Effector memory CD4-positive, alpha-beta T cell (primary cell): Measurements from ENCODE around the gene DLG1.
"Not testable (repeated sequence)": the region's sequence is repeated elsewhere in the genome, so short reads cannot be mapped to it uniquely, and the experiment has no call there.

Source experiments
- DNase-seq, 3 donors: peaks; one replicate each; pipeline ENCODE4 v3.0.0-alpha.2; 2020
- H3K27ac ChIP-seq: 2 replicates; pipeline ENCODE4 v1.7.0; 2013; ENCODE audit warnings: mild to moderate bottlenecking, low read length, moderate library complexity; ENCODE audit not compliant: insufficient read depth, poor library complexity, severe bottlenecking
- H3K27me3 ChIP-seq: replicated peaks from 2 replicates; pipeline ENCODE4 v1.7.0; 2013; ENCODE audit warnings: mild to moderate bottlenecking, low read length; ENCODE audit not compliant: insufficient read depth, control insufficient read depth, poor library complexity, severe bottlenecking
- H3K36me3 ChIP-seq: 2 replicates; pipeline ENCODE4 v1.7.0; 2013; ENCODE audit warnings: mild to moderate bottlenecking, low read length, moderate library complexity; ENCODE audit not compliant: control insufficient read depth, insufficient read depth
- H3K4me1 ChIP-seq: 2 replicates; pipeline ENCODE4 v1.7.0; 2013; ENCODE audit warnings: low read length, mild to moderate bottlenecking; ENCODE audit not compliant: control insufficient read depth, insufficient read depth, poor library complexity, severe bottlenecking
- H3K4me3 ChIP-seq: 2 replicates; pipeline ENCODE4 v1.7.0; 2013; ENCODE audit warnings: low read length, low read depth, mild to moderate bottlenecking; ENCODE audit not compliant: insufficient read depth, poor library complexity, severe bottlenecking
- H3K9me3 ChIP-seq: 2 replicates; pipeline ENCODE4 v1.7.0; 2013; ENCODE audit warnings: mild to moderate bottlenecking, low read length, moderate library complexity; ENCODE audit not compliant: control insufficient read depth

DLG1 gene

GRCh38 chr3:197068077-197068476 is 230.3 kb downstream of the DLG1 start:
- Histone ChIP-seq H3K27me3 (no peaks in the 10 kb centered on the region), H3K9me3 (no peaks in the 10 kb centered on the region), H3K4me3 (no peak overlapping the region), H3K27ac (no peak overlapping the region), H3K36me3 (peaks cover 14% of the 10 kb centered on the region), H3K4me1 (no peaks in the 10 kb centered on the region)
- DNase-seq = no peak

- H3K9me3 ChIP-seq = no peaks in the 10 kb centered on the region
- H3K4me3 ChIP-seq = no peak overlapping the region
- DNase-seq = no peak
- no peaks in the 10 kb centered on the region for H3K27me3 ChIP-seq
- no peaks in the 10 kb centered on the region for H3K4me1 ChIP-seq
- no peak overlapping the region for H3K27ac ChIP-seq
- H3K36me3 ChIP-seq = peaks cover 14% of the 10 kb centered on the region
Measured at GRCh38 chr3:197064771-197065170, 233.6 kb downstream of the DLG1 start.

DNA sequence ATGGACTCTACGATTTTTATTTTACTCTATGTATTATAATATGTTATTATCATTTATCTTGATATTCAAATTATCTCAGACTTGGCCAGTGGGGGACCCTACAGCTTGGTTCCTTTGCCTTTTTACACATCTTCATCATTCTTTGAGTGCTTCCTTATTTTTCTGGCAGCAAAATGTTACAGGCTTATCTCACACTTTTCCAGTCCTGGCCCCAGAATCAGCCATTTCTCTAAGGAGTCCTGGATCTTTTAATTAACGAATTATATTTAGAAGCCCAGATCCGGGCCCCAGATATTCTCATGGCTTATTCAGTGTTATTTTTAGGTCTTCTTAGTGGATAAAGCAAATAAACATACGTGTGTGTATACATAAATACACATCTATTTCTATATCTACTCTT is 236.0 kb downstream of the DLG1 start:
- DNase-seq = no peak
- Histone ChIP-seq H3K27me3 (no peaks in the 10 kb centered on the region), H3K36me3 (peaks cover 28% of the 10 kb centered on the region), H3K4me1 (no peaks in the 10 kb centered on the region), H3K9me3 (no peaks in the 10 kb centered on the region), H3K4me3 (no peak overlapping the region), H3K27ac (no peak overlapping the region)

DNA sequence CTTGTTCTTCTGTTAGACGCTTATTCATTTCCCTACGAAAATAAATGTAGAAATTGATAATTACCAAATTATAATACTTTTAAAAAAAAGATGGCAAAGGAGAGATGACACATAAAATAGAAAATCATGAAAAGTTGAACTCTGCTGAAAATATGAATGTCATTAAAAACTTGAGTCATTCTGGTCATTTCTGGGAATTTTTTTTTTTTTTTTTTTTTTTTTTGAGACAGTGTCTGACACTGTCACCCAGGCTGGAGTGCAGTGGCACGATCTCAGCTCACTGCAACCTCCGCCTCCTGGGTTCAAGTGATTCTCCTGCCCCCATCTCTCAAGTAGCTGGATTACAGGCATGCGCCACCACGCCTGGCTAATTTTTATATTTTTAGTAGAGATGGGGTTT is 246.8 kb downstream of the DLG1 start:
- H3K27me3 ChIP-seq, H3K4me3 ChIP-seq, H3K9me3 ChIP-seq, H3K4me1 ChIP-seq, DNase-seq, H3K27ac ChIP-seq, H3K36me3 ChIP-seq: not testable (repeated sequence)

DNA sequence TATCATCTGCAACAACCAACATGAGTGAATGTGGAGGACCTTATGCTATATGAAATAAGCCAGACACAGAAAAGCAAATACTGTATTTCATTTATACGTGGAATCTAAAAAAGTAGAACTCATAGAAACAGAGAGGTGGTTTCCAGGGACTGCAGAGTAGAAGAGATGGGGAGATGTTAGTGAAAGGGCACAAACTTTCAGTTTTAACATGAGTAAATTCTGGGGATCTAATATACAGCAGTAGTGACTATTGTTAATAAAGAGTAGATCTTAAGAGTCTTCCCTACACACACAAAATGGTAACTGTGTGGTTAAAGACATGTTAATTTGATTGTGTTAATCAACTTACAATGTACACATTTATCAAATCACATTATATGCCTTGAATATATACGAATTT is 247.9 kb downstream of the DLG1 start:
- no peak for DNase-seq
- Histone ChIP-seq H3K27me3 (no peaks in the 10 kb centered on the region), H3K27ac (no peak overlapping the region), H3K9me3 (no peaks in the 10 kb centered on the region), H3K4me1 (no peaks in the 10 kb centered on the region), H3K36me3 (peaks cover 8% of the 10 kb centered on the region), H3K4me3 (no peak overlapping the region)

DNA sequence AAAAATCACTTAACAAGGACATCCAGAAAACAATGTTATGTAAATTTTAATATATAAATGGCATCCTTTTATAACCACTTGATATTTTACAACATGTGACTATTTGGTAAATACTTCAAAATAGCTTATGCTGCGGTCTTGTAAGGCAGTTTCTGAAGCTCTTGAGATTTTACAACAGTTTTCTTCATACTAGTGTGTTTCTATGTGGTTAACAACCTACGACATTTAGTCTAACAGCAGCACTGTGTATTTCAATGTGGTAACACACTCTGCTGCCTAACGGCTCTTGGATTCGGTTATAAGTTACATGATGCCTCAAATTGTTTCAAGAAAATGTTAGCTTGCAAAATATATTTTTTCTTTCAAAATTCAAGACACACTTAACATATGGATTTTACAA is 255.9 kb downstream of the DLG1 start:
- no peak overlapping the region for H3K4me3 ChIP-seq
- H3K27me3 ChIP-seq = no peaks in the 10 kb centered on the region
- no peak overlapping the region for H3K27ac ChIP-seq
- no peaks in the 10 kb centered on the region for H3K9me3 ChIP-seq
- DNase-seq = no peak
- H3K4me1 ChIP-seq = no peaks in the 10 kb centered on the region
- H3K36me3 ChIP-seq = peaks cover 4% of the 10 kb centered on the region

GRCh38 chr3:197041875-197042488 is 256.4 kb downstream of the DLG1 start:
- DNase-seq = no peak
- Histone ChIP-seq H3K4me1 (no peaks in the 10 kb centered on the region), H3K9me3 (no peaks in the 10 kb centered on the region), H3K27ac (no peak overlapping the region), H3K27me3 (no peaks in the 10 kb centered on the region), H3K4me3 (no peak overlapping the region), H3K36me3 (peaks cover 4% of the 10 kb centered on the region)

DNA sequence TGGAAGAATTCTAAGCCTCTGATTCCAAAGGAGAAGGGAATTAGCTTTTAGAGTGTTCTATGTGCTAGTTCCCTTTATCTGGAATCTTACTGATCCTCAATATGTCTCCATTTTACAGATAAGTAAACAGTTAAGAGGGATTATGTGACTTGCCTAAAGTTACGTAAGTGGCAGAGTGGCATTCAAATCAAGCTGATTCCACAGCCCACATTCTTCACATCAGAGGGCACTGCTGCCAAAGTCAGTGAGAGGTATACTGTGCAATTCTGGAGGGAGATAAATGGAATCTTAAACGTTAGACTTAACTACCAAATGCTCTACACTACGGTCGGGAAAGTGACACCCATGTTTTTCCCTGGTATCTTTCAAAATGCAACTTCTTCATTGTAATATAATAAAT is 257.8 kb downstream of the DLG1 start:
- Histone ChIP-seq H3K4me3 (no peak overlapping the region), H3K27ac (no peak overlapping the region), H3K27me3 (no peaks in the 10 kb centered on the region), H3K36me3 (peaks cover 2% of the 10 kb centered on the region), H3K4me1 (no peaks in the 10 kb centered on the region), H3K9me3 (no peaks in the 10 kb centered on the region)
- no peak for DNase-seq

- H3K36me3 ChIP-seq = no peaks in the 10 kb centered on the region
- H3K27ac ChIP-seq = no peak overlapping the region
- H3K27me3 ChIP-seq = no peaks in the 10 kb centered on the region
- H3K9me3 ChIP-seq = no peaks in the 10 kb centered on the region
- no peaks in the 10 kb centered on the region for H3K4me1 ChIP-seq
- H3K4me3 ChIP-seq = no peak overlapping the region
- DNase-seq = no peak
Measured at GRCh38 chr3:197038679-197039462, 259.5 kb downstream of the DLG1 start.

DNA sequence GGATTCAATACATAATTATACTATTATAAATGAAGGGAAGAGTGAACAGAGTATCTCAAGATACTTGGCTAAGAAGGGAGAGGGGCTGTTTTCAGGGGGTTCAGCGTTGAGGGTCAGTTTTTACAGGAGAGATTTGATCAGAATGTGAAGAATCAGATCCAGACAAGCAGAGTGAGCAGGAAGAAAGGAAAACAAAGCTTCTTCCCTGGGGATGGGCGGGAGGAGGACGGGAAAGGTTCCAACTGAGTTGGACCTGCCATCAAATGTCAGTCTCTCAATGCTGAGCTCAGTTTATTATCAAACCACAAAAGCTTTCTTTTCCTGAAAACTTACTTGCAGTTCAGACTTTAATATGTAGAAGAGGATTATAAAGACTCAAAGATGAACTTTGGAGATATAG is 262.8 kb downstream of the DLG1 start:
- Histone ChIP-seq H3K4me1 (no peaks in the 10 kb centered on the region), H3K27ac (no peak overlapping the region), H3K27me3 (no peaks in the 10 kb centered on the region), H3K4me3 (no peak overlapping the region), H3K36me3 (no peaks in the 10 kb centered on the region), H3K9me3 (no peaks in the 10 kb centered on the region)
- DNase-seq = no peak
